Iris pigment epithelial cell (primary cell): ENCODE data around the gene MEG3.
A peak's percentile ranks its signal among the peaks of the same experiment; 100 is the strongest.

ENCODE experiments used
- DNase-seq: peaks from one replicate; pipeline ENCODE4 v3.0.0-alpha.2; 2011; ENCODE audit warnings: low read depth

MEG3 gene

GRCh38 chr14:100832311-100832960, 6.5 kb downstream of the MEG3 start:
- DNase-seq: no peak

- DNase-seq: no peak
Observed at GRCh38 chr14:100834082-100834793, 8.3 kb downstream of the MEG3 start.

GRCh38 chr14:100834794-100835547, 9.1 kb downstream of the MEG3 start:
- DNase-seq: no peak

- DNase-seq: no peak
Observed at GRCh38 chr14:100835548-100836310, 9.8 kb downstream of the MEG3 start.

- no peak for DNase-seq
Observed at GRCh38 chr14:100836311-100836805, 10.4 kb downstream of the MEG3 start.

- DNase-seq: no peak
Observed at GRCh38 chr14:100836941-100837804, 11.3 kb downstream of the MEG3 start.

GRCh38 chr14:100837805-100838350, 12.0 kb downstream of the MEG3 start:
- DNase-seq: no peak

GRCh38 chr14:100838493-100839314, 12.8 kb downstream of the MEG3 start:
- DNase-seq: no peak

GRCh38 chr14:100839315-100839585, 13.3 kb downstream of the MEG3 start:
- DNase-seq: no peak

- DNase-seq: no peak
Observed at GRCh38 chr14:100839681-100840111, 13.8 kb downstream of the MEG3 start.

GRCh38 chr14:100840286-100841065, 14.6 kb downstream of the MEG3 start:
- DNase-seq: no peak

GRCh38 chr14:100841066-100841760, 15.3 kb downstream of the MEG3 start:
- DNase-seq: no peak

- no peak for DNase-seq
Observed at GRCh38 chr14:100841761-100842403, 16.0 kb downstream of the MEG3 start.

- DNase-seq: peak; percentile 90
Observed at GRCh38 chr14:100842799-100843198, 16.9 kb downstream of the MEG3 start.

GRCh38 chr14:100844082-100844408, 18.1 kb downstream of the MEG3 start:
- no peak for DNase-seq

- DNase-seq: no peak
Observed at GRCh38 chr14:100844421-100844820, 18.5 kb downstream of the MEG3 start.

- DNase-seq: no peak
Observed at GRCh38 chr14:100844846-100845245, 18.9 kb downstream of the MEG3 start.

- DNase-seq: no peak
Observed at GRCh38 chr14:100845341-100845740, 19.4 kb downstream of the MEG3 start.
